ENCODE measurements around the gene FGR.

The FGR gene

DNA sequence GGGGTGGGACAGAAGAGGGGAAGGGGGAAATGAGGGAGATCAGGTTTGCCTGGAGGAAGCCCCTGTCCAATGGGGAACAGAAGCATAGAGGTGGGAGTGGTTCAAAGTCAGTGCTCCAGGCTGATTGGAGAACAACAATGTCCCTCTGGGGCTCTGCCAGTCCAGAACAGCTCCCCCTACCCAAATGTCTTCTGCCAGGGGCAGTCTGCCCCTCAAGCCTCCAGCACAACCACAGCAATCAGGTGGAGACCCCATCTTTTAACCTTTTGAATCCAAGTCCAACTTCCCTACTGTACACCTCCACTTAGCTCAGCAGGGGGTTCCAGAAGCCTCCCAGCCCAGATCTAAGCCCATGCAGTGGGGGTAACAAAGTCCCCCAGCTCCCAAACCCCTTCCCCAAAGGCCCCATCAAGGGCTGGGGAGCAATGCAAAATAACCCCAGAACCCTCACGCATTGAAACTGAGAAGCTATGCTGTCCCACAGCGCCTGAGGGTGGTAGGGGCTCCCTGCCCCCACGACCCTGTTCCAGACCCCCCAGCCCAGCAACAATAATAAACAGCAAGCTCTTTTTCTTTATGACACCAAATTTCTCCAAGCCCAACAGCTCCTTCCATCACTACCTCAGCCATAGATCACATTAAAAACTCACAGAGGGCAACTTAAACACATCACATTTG lies 34.3 kb downstream of the FGR start:
- no peak for DNase-seq (ENCODE audit: low read depth)

DNA sequence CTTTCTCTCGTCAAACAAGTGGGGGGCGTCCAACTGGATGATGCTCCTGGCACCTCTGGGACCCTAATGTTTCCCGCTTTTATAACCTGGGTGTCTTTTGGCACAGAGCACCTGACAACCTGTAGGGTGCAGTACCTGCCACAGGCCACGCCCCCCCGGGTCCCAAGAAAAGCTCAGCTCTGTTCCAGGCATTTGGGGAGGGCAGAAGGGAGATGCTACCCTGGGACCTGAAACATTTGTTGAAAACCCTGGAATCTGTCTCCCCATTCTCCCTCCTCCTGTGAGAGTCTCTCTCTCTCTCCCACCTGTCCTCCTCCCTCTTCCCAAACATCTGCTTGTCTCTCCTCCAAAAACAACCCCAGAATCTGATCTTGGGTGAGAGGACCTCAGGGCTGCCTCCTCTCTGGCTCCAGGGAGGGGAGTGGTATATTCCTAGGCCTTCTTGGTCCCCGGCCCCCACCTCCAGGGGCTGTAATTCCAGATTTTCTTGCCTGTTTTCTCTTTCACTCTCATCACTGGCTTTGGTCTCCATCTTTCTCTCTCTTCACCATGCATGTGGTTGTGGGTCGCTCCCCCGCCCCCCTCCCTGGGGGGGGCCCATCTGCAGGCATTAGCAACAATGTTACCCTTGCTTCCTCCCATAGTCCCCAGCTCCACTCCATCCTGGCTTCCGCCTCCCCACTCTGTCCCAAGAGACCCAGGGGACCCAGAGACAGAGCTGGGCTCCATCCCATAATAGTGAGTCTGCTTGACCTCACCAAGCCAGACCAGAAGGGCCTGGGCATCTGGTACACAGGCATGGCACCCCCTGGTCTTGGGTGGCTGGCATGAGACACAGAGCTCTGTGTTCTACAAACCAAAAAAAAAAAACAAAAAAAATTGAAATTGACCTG lies 35.1 kb downstream of the FGR start:
- DNase-seq (ENCODE audit: low read depth): no peak

- peak; percentile 78 for DNase-seq (ENCODE audit: low read depth)
These were observed 36.0 kb downstream of the FGR start for GRCh38 chr1:27598902-27599528.

- DNase-seq (ENCODE audit: low read depth): no peak
These were observed 36.7 kb downstream of the FGR start for GRCh38 chr1:27598295-27598687.

GRCh38 chr1:27597516-27598294 lies 37.3 kb downstream of the FGR start:
- DNase-seq (ENCODE audit: low read depth): peak; percentile 70

DNA sequence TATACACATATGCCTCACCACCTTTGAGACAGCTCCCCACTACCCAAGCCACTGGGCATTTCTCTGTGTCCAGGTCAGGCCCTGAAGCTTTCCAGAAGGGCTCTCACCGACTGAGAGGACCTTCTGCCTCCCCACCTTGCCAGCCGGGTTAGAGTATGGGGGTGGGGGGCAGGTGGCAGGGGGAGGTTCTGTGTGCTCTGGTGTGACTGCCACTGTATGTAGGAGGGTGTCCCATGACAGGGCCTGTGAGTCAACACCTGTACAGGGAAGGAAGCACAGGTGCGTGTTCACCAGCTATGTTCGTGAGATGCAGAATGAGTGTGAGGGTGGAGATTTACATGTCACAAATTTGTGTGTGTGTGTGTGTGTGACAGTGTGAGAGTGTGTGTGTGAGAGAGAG lies 38.0 kb downstream of the FGR start:
- no peak for DNase-seq (ENCODE audit: low read depth)

GRCh38 chr1:27596261-27596660 lies 38.7 kb downstream of the FGR start:
- DNase-seq (ENCODE audit: low read depth): no peak

DNA sequence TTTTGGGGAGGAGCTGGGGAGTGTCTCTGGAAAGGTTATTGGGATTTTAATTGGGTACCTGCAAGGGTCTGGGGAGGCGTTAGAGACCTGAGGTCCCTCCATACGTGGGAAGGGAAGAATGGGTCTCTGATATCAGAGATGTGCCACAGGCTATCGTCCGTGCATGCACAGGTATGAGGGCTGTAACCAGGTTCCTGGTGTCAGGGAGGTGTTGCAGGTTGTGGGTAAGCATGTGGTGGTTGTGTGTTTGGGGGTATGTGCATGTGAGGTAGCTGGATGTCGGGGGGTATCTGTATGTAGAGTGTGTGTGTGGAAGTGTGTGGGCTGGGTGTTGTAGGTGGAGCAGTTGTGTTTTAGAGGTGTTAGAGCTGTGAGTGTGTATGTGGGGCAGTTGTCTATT lies 39.4 kb downstream of the FGR start:
- DNase-seq (ENCODE audit: low read depth): no peak

DNA sequence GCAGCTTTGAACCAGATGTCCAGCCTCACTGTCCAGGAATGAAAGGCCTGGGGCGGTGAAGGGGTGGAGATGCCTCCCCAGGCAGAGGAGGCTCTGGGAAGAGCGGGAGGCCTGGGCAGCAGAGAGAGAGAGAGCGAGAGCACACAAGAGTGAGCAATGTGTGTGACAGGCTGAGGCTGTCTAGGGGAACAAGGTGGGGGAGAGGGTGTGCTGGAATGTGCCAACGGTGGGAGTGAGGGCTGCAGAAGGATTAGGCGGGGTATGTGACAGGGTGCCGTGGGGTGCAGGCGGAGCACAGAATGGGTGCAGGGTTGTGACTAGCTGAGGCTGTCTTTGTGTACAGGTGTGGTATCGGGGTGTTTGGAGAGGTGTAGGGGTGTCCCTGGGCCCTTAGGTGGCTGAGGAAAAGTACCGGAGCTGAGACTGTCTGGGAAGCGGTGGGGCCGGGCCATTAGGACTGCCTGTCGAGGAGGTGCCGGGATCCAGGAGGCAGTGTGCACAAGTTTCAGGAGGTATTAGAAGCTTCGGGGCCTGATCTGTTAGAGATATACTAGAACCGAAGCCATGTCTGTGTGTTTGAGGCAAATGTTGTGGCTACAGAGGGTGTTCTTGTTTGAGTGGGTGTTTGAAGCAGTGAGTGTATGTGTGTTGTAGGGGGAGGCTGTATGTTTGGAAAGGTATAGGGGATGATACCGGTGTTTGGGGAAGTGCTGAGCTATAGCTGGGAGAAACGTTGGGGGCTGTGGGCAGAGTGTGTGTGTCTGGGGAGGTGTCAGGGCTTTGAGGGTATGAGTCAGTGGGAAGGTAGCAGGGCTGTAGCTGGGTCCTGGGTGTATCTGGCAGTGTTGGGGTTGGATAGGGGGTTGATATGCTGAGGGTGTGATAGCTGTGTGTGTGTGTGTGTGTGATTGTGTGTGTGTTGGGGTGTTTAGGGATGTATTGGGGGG lies 40.1 kb downstream of the FGR start:
- DNase-seq (ENCODE audit: low read depth): peak; percentile 48

DNA sequence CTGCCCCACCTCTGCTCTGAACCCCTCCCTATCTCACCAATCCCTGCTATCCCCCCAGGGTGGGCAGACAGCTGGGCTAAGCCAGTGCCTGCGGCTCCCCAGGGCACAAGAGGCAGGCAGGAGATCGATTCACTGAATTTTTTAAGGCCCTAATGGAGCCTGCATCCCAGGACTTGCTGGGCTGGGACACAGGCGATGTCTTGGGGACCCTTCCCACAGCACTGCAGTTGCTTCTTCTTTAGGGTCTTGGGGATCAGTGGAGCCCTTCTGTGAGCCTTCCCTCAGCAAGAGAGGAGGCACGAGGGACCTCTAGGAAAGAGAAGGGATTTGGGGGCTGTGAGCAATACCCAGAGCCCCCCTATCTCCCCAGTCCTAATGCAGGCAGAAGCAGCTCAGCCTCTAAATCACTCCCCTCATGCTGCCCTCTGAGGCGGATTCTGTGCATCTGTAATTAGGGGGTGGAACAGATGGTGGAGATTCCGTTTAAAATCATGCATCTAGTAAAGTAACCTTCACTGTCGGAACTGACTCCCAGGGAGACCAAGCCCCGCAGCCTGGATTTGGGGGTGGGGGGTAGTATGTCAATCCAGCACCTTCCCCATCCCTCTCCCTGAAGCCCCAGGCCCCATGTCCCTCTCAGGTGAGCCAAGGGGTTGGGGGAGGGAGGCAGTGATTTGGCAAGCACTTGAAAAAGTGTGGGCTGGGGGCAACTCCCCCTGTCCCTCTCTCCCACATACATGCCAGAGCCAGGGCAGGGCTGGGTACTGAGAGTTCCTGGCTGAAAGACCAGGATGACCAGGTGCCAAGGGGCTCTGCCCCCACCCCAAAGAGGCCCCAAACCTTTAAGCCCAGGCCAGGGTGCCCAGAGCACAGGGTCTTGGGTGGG lies 41.1 kb downstream of the FGR start:
- no peak for DNase-seq (ENCODE audit: low read depth)

DNA sequence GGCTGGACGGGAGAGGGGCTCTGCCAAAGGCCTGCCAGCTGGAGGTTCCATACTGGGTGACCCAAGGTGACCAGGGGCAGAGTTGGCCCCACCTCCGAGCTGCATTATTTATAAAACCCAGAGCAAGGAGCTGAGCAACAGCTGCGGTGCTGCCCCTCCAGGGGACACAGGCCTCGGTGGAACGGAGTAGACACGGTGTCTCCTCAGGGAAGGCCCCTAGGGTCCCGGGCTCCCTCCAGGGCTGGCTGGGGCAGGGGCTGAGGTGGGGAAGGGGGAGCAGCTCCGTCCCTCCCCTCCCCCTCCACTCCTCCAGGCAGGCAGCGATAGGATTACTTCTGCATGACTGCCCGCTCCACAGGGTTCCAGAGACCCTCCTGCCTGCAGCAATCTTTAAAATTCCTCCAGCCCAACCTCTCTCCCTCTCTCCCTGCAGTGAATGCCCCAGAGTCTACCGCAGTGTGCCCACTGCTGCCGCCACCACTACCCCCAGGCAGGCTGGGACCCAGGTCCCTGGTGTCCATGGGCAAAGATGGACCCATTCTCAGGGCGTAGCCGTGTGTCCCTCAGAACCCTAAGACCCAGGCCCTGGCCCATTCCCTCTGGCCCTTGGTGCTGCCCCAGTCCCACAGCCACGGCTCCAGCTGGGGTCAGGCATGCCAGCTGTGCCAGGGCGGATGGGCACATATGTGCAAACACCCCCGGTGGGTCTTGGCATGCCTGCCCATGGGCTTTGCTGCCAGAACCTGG lies 41.9 kb downstream of the FGR start:
- DNase-seq (ENCODE audit: low read depth): no peak

GRCh38 chr1:27592232-27592930 lies 42.6 kb downstream of the FGR start:
- DNase-seq (ENCODE audit: low read depth): no peak

DNA sequence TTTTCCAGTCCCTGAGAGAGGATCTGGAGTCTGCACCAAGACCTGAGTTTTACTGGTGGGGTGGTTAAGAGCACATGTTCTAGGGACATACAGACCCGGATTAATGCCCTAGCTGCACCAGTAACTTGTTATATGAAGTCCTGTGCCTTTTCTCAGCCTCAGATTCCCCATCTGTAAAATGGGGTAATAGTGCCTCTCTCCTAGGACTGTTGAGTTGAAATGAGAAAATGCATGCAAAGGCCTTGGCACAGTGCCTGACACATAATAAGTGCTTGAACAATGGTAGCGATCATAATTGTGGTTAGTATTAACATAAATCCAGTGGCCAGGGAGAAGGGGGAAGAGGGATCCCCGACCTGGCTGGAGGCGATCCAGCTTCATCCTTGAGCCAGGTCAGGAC lies 43.4 kb downstream of the FGR start:
- peak; percentile 52 for DNase-seq (ENCODE audit: low read depth)

DNA sequence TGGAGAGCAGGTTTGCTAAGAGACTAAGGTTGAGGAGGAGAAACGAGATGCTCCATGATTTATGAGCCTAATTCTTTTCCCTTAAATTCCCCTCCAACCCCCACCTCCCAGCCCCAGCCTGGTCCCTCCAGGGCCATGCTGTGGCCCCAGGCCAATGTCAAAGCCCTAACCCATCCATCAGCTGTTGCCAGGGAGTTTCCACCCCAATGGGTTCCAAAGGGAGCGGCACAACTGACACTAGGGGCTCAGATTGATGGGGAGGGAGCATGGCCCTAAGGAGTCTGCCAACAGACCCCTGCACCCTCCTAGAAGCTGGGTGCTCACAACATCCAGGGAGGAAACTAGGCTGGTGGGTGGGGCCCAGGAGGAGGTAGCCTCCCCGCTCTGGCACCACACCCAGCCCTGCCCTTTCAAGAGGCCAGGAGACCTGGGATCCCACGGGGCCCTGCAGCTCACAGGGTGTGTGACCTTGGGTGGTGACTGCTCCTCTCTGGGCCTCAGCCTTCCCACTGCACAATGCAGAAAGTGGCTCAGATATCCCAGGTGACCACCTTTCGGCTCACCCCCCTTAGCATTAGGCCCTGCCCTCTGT lies 44.0 kb downstream of the FGR start:
- no peak for DNase-seq (ENCODE audit: low read depth)

DNA sequence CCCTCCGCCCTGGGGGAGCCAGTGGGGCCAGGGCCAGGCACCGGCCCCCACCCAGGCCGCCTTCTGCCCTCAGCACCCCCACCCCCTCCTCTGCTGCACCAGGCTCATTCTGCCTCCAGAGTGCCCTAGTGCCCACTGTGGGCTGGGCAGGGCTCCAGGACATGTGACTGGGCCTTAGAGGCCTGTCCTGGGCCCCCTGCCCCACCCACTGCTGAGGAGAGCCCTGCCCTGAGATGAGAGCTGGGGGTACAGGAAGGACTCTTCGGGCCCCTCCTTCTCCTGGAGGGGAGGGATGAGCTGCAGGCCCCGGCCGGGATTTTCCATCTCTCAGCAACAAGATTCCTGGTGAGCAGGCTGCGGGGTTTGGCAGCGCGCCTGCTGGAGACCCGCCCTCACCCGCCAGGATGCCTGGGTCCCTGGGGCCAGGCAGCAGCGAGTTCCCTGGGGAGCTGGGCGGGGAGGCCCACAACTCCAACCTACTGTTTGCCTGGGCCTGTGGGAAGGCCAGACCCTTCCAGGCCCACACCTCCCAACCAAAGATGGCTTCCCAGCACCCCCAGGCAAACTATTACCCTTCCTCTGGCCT lies 45.1 kb downstream of the FGR start:
- DNase-seq (ENCODE audit: low read depth): no peak

DNA sequence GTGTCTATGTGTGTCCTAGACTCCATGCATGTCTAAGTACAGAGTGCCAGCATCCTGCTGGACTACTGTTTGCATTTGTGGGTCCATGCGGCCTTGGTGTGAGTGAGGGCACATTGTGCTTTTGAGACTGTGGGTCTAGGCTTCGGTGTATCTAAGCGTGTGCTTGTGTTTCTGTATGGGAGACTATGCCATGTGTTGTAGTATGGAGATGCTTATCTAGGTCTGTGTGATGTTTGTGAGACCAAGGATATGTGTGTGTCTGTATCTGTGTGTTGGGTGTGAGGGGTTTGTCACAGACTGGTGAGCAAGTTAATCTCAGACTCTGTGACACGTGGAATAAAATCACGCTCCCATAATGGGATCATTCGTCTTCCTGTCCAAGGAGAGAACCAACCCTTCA lies 45.5 kb downstream of the FGR start:
- no peak for DNase-seq (ENCODE audit: low read depth)

GRCh38 chr1:27588256-27589232 lies 46.4 kb downstream of the FGR start:
- peak; percentile 68 for DNase-seq (ENCODE audit: low read depth)
